ENCODE data around the gene GNB3.

The GNB3 gene

DNA sequence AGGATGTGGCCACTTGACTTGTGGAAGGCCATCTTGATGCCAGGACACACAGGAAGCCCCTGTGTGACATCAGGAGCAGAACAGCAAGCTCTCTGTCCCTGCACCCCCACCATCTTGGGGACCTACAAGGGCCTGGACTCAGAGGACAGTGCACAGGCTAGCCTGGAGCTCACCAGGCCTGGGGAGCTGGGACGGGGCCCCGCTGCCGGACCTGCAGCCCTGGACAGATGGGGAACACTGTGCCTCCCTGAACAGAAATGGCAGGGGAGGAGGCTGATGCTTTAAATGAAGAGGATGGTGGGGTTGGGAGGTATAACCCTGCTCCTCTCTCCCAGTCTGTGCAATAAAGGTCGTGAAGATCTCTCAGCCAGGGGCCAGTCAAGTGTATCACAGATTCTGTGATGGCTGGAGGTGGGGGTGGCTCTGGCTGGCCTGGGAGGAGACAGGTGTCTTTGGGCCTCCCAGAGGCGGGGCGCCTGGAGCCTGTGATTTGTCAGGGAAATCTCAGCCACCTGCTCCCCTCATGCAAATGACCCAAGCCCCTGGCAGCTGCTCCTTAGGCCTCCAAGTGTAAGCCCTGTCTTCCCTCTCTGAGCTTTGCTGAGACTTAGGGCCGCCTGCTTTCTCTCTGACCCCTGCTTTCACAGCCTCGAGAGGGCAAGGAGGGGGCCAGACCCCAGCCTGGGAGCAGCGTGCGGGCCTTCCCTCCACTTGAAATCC is 1.1 kb upstream of the GNB3 start:
- DNase-seq = no peak

GRCh38 chr12:6840330-6840729 is 395 bp upstream of the GNB3 start:
- no peak for DNase-seq

- no peak for DNase-seq
Measured at GRCh38 chr12:6842075-6842474, 1.4 kb downstream of the GNB3 start.

GRCh38 chr12:6843118-6843902 is 2.6 kb downstream of the GNB3 start:
- DNase-seq = no peak

- no peak for DNase-seq
Measured at GRCh38 chr12:6845395-6845794, 4.7 kb downstream of the GNB3 start.

DNA sequence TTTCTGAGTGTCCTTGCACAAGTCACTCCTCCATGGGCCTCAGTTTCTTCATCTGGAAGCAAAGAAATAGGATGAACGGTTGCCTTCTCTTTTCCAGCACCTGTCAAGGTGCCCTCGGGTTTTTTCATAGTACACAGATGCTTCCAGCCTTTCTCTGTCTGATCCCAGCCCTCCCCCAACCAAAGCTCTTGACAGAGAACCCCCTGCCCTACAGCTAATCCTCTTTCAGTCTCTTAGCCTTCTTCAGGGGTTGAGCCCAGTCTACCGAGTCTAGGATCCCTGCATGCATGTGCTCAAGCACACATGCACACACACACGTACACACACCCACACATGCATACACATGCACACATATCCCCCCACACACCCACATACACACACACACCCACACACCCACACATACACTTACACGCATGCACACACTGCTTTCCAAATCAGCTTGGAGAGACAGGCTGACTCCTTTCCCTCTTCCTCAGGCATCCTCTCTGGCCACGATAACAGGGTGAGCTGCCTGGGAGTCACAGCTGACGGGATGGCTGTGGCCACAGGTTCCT is 5.7 kb downstream of the GNB3 start:
- DNase-seq = no peak

GRCh38 chr12:6847676-6848075 is 7.0 kb downstream of the GNB3 start:
- DNase-seq = no peak

GRCh38 chr12:6849427-6849826 is 8.7 kb downstream of the GNB3 start:
- DNase-seq = no peak

DNA sequence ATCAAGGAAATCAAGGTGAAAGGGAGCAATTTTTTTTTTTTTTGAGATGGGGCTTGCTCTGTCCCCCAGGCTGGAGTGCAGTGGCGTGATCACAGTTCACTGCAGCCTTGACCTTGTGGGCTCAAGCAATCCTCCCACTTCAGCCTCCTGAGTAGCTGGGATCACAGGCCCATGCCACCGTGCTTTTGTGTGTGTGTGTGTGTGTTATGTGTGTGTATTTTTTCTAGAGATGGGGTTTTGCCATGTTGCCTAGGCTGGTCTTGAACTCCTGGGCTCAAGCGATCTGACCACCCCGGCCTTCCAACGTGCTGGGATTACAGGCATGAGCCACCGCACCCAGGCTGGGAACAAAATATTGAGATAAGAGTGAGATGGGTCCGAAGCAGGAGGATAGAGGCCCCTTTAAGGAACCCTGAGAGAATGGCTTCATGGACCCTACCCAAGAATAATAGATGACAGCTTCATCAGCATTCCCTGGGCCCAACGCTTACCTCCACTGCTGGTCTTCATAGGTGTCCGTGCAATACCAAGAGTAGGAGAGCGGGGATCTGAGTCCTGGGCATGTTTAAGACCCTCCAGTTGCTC is 9.3 kb downstream of the GNB3 start:
- DNase-seq = no peak

DNA sequence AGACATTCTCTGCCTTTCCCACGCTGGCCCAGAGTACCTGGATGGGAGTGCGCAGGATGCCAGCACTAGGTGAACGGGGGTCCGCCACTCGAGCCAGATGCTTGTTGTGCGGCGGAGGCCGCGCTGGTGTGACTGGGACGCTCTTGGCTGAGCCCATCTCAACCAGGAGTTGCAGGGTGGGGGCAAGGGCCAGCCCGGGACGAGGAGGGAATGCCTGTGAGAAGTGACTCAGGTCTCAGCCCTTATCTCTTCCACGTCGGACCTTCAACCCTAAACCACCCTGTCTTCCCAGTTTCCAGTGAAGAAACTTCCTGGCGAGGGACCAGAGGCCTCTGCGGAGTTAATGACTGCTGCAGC is 10.0 kb downstream of the GNB3 start:
- no peak for DNase-seq

DNA sequence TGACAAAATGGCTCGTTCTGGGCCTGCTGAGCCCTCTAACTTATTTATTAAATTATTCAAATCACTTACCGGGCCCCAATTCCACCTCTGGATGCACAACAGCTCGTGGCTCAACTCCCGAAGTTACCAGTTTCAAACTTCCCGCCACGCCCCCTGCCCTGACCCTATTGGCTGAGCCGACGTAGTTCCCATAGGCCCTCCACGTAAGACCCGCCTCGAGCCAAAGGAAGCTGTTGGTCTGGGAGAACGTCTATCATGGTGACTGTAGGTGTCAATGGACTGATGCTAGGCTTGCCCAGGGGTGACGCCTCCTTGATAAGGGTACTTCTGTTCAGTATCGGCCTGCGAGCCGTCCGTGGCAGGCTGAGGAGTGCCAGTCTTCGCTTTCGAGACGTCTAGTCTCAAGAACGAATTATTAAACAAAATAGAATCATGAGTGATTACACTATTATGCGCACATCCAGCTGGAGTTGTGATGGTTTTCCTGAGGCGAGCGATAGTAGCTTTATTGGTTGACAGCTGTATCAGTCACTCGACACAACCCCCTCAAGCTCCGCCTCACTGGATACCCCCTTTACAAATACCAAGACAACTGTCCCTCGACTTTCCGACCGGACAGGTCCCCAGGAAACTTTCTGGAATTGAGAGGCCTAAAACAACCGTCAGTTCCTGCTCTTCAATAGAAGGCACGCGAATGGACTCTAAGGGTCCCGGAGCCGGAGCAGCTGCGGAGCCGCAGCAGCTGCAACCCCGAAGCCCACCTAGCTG is 10.6 kb downstream of the GNB3 start, which contains the start of gene CDCA3:
CDCA3 (minus strand) TSS at position 134 of the 768 bp plus-strand sequence. CDS start 334 bp downstream, outside the sequence.
- DNase-seq = peak; percentile 91

- DNase-seq = peak; percentile 99
Measured at GRCh38 chr12:6851921-6852650, 11.4 kb downstream of the GNB3 start, which contains the start of gene USP5. TSS of gene USP5 (plus strand) at chr12:6852150. CDS start at chr12:6852180, 30 bp downstream.

DNA sequence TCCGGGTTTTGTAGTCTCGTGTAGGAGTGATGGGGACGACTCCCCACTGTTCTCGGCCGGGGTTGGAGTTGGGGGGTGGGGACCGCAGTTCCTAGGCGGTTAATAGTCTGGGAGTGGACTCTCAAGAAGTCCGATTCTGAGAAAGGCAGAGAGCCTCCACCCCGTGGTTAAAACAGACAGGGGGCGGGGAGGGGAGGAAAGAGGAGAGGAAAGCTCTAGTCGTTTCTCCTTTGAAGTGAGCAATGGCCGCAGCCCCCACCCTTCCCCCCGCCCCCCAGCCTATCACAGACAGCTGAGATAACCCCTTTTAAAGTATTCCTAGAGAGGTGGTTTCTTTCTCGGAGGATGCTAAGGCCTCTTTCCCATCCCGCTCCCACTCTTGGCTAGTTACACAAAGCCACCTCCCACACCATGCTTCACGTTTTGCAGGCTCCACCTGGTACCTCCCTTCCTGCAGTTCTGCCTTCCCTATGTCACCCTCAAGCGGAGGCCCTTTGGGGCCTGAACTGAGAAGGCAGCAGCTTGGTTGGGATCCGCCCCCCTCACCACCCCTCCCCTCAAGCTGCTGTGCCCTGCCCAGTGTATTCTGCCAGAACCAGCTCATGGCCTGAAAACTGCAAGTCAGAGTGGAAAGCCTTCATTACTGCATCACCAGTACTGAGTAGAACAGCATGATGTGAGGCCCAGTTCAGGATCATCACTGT is 12.1 kb downstream of the GNB3 start:
- DNase-seq = peak; percentile 81

DNA sequence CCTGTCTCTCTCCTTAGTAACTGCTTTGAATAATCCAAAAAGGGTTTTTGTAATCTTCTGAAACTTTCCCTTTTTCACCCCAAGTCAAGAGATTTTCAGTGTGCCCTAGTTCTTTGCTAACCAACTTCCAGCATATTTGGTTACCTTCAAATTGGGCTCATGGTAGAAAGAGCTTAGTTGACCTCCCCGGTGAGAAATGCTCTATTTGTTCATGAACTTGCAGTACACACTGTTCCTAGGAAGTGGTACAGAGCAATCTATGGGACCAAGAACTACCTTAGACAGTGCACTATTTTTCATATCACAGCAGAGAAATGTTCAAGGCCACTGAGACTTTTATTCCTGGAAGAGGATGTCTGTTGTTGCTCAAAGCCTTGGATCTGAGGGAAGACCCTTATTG is 12.9 kb downstream of the GNB3 start:
- no peak for DNase-seq

- DNase-seq = no peak
Measured at GRCh38 chr12:6854036-6854435, 13.3 kb downstream of the GNB3 start.

- DNase-seq = no peak
Measured at GRCh38 chr12:6855322-6855721, 14.6 kb downstream of the GNB3 start.

- no peak for DNase-seq
Measured at GRCh38 chr12:6858799-6859198, 18.1 kb downstream of the GNB3 start.

- DNase-seq = no peak
Measured at GRCh38 chr12:6860116-6860515, 19.4 kb downstream of the GNB3 start.

DNA sequence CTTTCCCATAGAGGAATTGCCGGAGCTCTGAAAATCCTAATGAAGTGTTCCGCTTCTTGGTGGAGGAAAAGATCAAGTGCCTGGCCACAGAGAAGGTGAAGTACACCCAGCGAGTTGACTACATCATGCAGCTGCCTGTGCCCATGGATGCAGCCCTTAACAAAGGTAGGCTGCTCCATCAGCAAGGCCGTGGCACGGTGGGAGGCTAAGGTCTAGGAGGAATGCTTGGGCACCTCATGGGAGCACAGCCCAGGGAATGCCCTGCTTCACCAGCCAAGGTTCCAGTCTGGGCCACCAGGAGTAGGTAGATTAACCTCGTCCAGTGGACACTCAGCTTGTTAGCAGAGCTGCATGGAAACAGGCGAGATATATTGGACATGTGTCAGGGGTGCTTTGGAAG is 20.2 kb downstream of the GNB3 start:
- no peak for DNase-seq

DNA sequence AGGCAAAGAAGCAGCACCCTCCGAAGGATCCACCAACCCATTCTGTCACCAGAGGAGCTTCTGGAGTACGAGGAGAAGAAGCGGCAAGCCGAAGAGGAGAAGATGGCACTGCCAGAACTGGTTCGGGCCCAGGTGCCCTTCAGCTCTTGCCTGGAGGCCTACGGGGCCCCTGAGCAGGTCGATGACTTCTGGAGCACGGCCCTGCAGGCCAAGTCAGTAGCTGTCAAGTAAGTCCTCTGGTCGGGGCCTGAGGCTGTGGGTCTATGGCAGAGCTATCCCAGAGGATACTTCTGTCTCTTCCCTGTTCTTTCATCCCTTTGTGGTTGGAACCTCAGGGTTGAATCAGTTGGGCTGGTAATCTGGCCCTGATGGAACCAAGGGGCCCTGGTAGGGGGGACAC is 20.7 kb downstream of the GNB3 start:
- no peak for DNase-seq

GRCh38 chr12:6863033-6863432 is 22.3 kb downstream of the GNB3 start:
- DNase-seq = no peak
